K562 (cell line): Measurements from ENCODE around the gene PGD.

Experiments used
- RBM22 ChIP-seq: fragments of 200-400 bp; formaldehyde crosslinking; IDR thresholded peaks from 2 replicates; pipeline ENCODE4 v1.6.1; 2018; ENCODE audit warnings: low read length, low read depth; ENCODE audit not compliant: poor library complexity, severe bottlenecking
- YBX1 ChIP-seq: fragments of 450-650 bp; IDR thresholded peaks from 2 replicates; pipeline ENCODE4 v1.7.1; 2016; ENCODE audit warnings: mild to moderate bottlenecking
- ZBTB1 ChIP-seq: sonication (generic); formaldehyde crosslinking; IDR thresholded peaks from 2 replicates; pipeline ENCODE4 v1.8.1; 2023; ENCODE audit warnings: missing genetic modification reagents, low read depth, mild to moderate bottlenecking, borderline replicate concordance
- ZNF277 ChIP-seq: fragments of 250-450 bp; sonication (Bioruptor Pico); IDR thresholded peaks from 2 replicates; pipeline ENCODE4 v1.8.0; 2022; ENCODE audit warnings: inconsistent platforms, mild to moderate bottlenecking, moderate library complexity, borderline replicate concordance
- TF ChIP-seq, protein P1 (sequence below): fragments of 450-650 bp; formaldehyde crosslinking; IDR thresholded peaks from 2 replicates; pipeline ENCODE4 v1.4.0; 2022; ENCODE audit warnings: missing genetic modification characterization

DNA sequence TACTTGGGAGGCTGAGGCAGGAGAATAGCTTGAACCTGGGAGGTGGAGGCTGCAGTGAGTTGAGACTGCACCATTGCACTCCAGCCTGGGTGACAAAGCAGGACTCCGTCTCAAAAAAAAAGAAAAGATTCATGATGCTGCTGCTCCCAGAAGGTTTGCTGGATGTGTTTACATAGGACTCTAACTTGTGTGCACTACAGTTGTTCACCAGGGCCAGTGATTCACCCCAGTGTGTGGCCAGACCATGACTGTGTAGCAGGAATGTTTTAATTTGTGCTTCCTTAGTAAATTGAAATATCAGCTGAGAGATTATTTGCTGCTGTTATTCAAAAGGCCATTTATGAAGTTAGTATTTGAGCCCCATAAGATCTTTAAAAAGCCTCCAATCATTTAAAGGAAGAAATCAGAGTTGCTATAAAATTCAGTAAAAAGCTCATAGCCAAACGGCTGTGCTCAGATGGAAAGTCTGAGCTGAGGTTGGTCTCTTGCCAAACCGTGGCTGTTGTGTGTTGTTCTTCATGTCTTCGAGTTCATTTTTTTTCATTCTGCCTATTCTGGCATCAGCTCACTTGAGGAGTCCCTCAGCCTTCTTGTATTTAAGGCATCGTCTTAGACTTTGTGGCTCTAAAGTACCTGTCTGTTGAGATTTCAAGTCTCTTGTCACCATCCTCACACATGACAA lies 18.1 kb upstream of the PGD start:
- TF ChIP-seq ZBTB1 (no peak), RBM22 (no peak), ZNF277 (CRISPR knock-in tag) (no peak), YBX1 (no peak)
- TF ChIP-seq, protein P1, sequence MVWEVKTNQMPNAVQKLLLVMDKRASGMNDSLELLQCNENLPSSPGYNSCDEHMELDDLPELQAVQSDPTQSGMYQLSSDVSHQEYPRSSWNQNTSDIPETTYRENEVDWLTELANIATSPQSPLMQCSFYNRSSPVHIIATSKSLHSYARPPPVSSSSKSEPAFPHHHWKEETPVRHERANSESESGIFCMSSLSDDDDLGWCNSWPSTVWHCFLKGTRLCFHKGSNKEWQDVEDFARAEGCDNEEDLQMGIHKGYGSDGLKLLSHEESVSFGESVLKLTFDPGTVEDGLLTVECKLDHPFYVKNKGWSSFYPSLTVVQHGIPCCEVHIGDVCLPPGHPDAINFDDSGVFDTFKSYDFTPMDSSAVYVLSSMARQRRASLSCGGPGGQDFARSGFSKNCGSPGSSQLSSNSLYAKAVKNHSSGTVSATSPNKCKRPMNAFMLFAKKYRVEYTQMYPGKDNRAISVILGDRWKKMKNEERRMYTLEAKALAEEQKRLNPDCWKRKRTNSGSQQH (CRISPR knock-in tag), result no peak
